Prostate gland (tissue), 2 donors: Measurements from ENCODE around the gene MMP11.

Source experiments
- POLR2A ChIP-seq: fragments of 450-650 bp; IDR thresholded peaks from one replicate; pipeline ENCODE4 v1.6.1; 2016; ENCODE audit warnings: antibody characterized with exemption, mild to moderate bottlenecking
- POLR2AphosphoS5 ChIP-seq: sonication (generic); formaldehyde crosslinking; IDR thresholded peaks from one replicate; pipeline ENCODE4 v1.6.1; 2017; ENCODE audit warnings: antibody characterized with exemption
- TF ChIP-seq, protein P1 (sequence below), 4 experiments: fragments of 200-600 bp in 2 of 4; fragments of 450-650 bp in 2 of 4; sonication (generic) in 2 of 4; IDR thresholded peaks; 1 replicate in 3 of 4; 2 replicates in 1 of 4; pipeline ENCODE4 v1.5.1; 2016 to 2019; ENCODE audit warnings: antibody characterized with exemption in 4 of 4, mild to moderate bottlenecking in 2 of 4, moderate library complexity in 2 of 4

GRCh38 chr22:23793326-23793725 lies 20.7 kb downstream of the MMP11 start:
- TF ChIP-seq, protein P1, sequence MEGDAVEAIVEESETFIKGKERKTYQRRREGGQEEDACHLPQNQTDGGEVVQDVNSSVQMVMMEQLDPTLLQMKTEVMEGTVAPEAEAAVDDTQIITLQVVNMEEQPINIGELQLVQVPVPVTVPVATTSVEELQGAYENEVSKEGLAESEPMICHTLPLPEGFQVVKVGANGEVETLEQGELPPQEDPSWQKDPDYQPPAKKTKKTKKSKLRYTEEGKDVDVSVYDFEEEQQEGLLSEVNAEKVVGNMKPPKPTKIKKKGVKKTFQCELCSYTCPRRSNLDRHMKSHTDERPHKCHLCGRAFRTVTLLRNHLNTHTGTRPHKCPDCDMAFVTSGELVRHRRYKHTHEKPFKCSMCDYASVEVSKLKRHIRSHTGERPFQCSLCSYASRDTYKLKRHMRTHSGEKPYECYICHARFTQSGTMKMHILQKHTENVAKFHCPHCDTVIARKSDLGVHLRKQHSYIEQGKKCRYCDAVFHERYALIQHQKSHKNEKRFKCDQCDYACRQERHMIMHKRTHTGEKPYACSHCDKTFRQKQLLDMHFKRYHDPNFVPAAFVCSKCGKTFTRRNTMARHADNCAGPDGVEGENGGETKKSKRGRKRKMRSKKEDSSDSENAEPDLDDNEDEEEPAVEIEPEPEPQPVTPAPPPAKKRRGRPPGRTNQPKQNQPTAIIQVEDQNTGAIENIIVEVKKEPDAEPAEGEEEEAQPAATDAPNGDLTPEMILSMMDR (IDR thresholded peaks at IDR 0.05) = no peak
- no peak for TF ChIP-seq POLR2AphosphoS5
- no peak for TF ChIP-seq POLR2A
